OCI-LY3 (cell line): ENCODE results near the gene TMC6.

Experiments
- H2AFZ ChIP-seq: fragments of 200-600, 300-600 bp; shearing (Covaris generic); 2 replicates; pipeline ENCODE4 v1.6.0; 2014; ENCODE audit warnings: antibody characterized with exemption, low read depth, low read length
- H3K27ac ChIP-seq: fragments of 200-600, 300-600 bp; sonication (generic); 2 replicates; pipeline ENCODE4 v1.5.1; 2014; ENCODE audit warnings: mild to moderate bottlenecking, low read length, moderate library complexity, mixed read lengths
- H3K27me3 ChIP-seq: fragments of 200-600, 300-600 bp; sonication (generic); 2 replicates; pipeline ENCODE4 v1.6.1; 2014; ENCODE audit warnings: low read depth, low read length, mixed read lengths
- H3K36me3 ChIP-seq: fragments of 200-600, 300-600 bp; sonication (generic); replicated peaks from 2 replicates; pipeline ENCODE3; 2014; ENCODE audit warnings: low read depth, low read length, mixed read lengths
- H3K4me1 ChIP-seq: fragments of 300-600, 200-600 bp; sonication (generic); 2 replicates; pipeline ENCODE4 v1.6.1; 2014; ENCODE audit warnings: low read length, mixed read lengths
- H3K4me2 ChIP-seq: fragments of 200-600, 300-600 bp; sonication (generic); 2 replicates; pipeline ENCODE4 v1.6.1; 2014; ENCODE audit warnings: low read length, mixed read lengths
- H3K4me3 ChIP-seq: fragments of 300-600, 200-600 bp; sonication (generic); 2 replicates; pipeline ENCODE4 v1.5.1; 2014; ENCODE audit warnings: antibody characterized with exemption, mild to moderate bottlenecking, low read length, moderate library complexity
- H3K79me2 ChIP-seq: fragments of 300-600, 200-600 bp; shearing (Covaris generic); 2 replicates; pipeline ENCODE4 v1.6.1; 2014; ENCODE audit warnings: mild to moderate bottlenecking, low read length, mixed read lengths
- H3K9ac ChIP-seq: fragments of 300-600, 200-600 bp; shearing (Covaris generic); 2 replicates; pipeline ENCODE4 v1.6.0; 2014; ENCODE audit warnings: mild to moderate bottlenecking, low read length, moderate library complexity
- H3K9me3 ChIP-seq: fragments of 200-600, 300-600 bp; shearing (Covaris generic); 2 replicates; pipeline ENCODE4 v1.6.1; 2014; ENCODE audit warnings: low read length, mixed read lengths; ENCODE audit not compliant: insufficient read depth
- H4K20me1 ChIP-seq: fragments of 200-600, 300-600 bp; sonication (generic); 2 replicates; pipeline ENCODE4 v1.6.1; 2016; ENCODE audit warnings: low read length, mixed read lengths; ENCODE audit not compliant: insufficient read depth
- EZH2phosphoT487 ChIP-seq: fragments of 200-600 bp; shearing (Covaris generic); IDR thresholded peaks from 2 replicates; pipeline ENCODE4 v1.6.1; 2018; ENCODE audit warnings: antibody characterized with exemption, mixed run types, low read depth
- TF ChIP-seq, protein P1 (sequence below): fragments of 200-600, 300-600 bp; sonication (generic); IDR thresholded peaks from 2 replicates; pipeline ENCODE4 v1.5.1; 2014; ENCODE audit warnings: antibody characterized with exemption, low read length, low read depth

TMC6 gene

DNA sequence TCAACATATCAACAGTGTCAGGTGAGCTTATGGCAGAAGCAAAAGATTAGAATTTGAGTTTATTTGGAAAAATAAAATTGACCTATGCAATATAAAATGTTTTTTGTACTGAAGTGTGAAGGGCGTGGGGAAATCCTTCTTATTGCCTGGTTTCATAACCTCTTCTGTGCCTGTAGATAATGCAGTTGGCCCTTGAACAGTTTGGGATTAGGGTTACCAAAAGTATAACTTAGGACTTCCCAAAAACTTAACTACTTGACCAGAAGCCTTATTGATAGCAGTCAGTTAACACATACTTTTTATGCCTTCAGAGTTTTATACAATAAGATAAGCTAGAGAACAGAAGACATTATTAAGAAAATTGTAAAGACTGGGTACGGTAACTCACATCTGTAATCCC lies 66.0 kb downstream of the TMC6 start:
- Histone ChIP-seq H3K4me2 (0 out of 2 replicates have a peak overlapping the region, but pooled peaks have one; percentile 13), H3K27me3 (peaks cover 36% of the 10 kb centered on the region), H4K20me1 (no peaks in the 10 kb centered on the region), H3K27ac (no peak overlapping the region), H3K79me2 (no peaks in the 10 kb centered on the region), H3K4me3 (no peak overlapping the region), H3K4me1 (peaks cover 19% of the 10 kb centered on the region), H2AFZ (no peak overlapping the region), H3K9me3 (no peaks in the 10 kb centered on the region), H3K9ac (no peak overlapping the region), H3K36me3 (no peaks in the 10 kb centered on the region)
- TF ChIP-seq, protein P1, sequence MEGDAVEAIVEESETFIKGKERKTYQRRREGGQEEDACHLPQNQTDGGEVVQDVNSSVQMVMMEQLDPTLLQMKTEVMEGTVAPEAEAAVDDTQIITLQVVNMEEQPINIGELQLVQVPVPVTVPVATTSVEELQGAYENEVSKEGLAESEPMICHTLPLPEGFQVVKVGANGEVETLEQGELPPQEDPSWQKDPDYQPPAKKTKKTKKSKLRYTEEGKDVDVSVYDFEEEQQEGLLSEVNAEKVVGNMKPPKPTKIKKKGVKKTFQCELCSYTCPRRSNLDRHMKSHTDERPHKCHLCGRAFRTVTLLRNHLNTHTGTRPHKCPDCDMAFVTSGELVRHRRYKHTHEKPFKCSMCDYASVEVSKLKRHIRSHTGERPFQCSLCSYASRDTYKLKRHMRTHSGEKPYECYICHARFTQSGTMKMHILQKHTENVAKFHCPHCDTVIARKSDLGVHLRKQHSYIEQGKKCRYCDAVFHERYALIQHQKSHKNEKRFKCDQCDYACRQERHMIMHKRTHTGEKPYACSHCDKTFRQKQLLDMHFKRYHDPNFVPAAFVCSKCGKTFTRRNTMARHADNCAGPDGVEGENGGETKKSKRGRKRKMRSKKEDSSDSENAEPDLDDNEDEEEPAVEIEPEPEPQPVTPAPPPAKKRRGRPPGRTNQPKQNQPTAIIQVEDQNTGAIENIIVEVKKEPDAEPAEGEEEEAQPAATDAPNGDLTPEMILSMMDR = no peak
- TF ChIP-seq EZH2phosphoT487 = no peak
